CD4-positive, CD25-positive, alpha-beta regulatory T cell (primary cell): ENCODE data around the gene USP6. TPM values are rescaled to one million over a fixed set of nuclear protein-coding genes. Genes with fewer than 3 reads are reported as not detected.
"Not testable (repeated sequence)": the region's sequence is repeated elsewhere in the genome, so short reads cannot be mapped to it uniquely, and the experiment has no call there.

Experiments used
- ATAC-seq, 2 donors: fragments of 150-1000 bp; cut with Tn5 transposase; one replicate each; pipeline ENCODE4 v1.10.0; 2021; ENCODE audit warnings: low read depth in 2 of 2, moderate number of reproducible peaks in 2 of 2, moderate library complexity in 1 of 2
- DNase-seq, 3 donors: peaks; one replicate each; pipeline versions ENCODE4 v3.0.0 to v3.0.0-alpha.2; 2012 to 2022; ENCODE audit warnings: mixed read lengths in 1 of 3
- H3K27ac ChIP-seq: one replicate; pipeline ENCODE4 v1.7.0; 2013; ENCODE audit warnings: mild to moderate bottlenecking, low read length; ENCODE audit not compliant: insufficient read depth, poor library complexity, severe bottlenecking
- H3K27me3 ChIP-seq: one replicate; pipeline ENCODE4 v1.7.0; 2013; ENCODE audit warnings: low read length; ENCODE audit not compliant: control insufficient read depth, insufficient read depth
- H3K36me3 ChIP-seq: one replicate; pipeline ENCODE4 v1.7.0; 2013; ENCODE audit warnings: mild to moderate bottlenecking, low read length, moderate library complexity; ENCODE audit not compliant: control insufficient read depth, insufficient read depth
- H3K4me1 ChIP-seq: 2 replicates; pipeline ENCODE4 v1.7.0; 2013; ENCODE audit warnings: mild to moderate bottlenecking, low read length; ENCODE audit not compliant: insufficient read depth, control insufficient read depth, poor library complexity, severe bottlenecking
- H3K4me3 ChIP-seq: one replicate; pipeline ENCODE4 v1.7.0; 2013; ENCODE audit warnings: low read depth, mild to moderate bottlenecking, low read length, moderate library complexity
- H3K9me3 ChIP-seq, 2 experiments: 1 replicate in 1 of 2; 2 replicates in 1 of 2; pipeline ENCODE4 v1.7.0; 2013; ENCODE audit warnings: low read length in 2 of 2, mild to moderate bottlenecking in 1 of 2, moderate library complexity in 1 of 2; ENCODE audit not compliant: control insufficient read depth in 2 of 2
- H3K27ac Mint-ChIP-seq, 3 donors: one replicate each; pipeline ENCODE4 v1.8.0; 2020 to 2022; ENCODE audit warnings: mild to moderate bottlenecking in 3 of 3, mixed read lengths in 3 of 3, moderate library complexity in 2 of 3
- H3K27me3 Mint-ChIP-seq: one replicate; pipeline ENCODE4 v1.8.0; 2022; ENCODE audit warnings: mild to moderate bottlenecking, mixed read lengths
- H3K36me3 Mint-ChIP-seq: one replicate; pipeline ENCODE4 v1.8.0; 2020; ENCODE audit warnings: mixed read lengths
- H3K4me1 Mint-ChIP-seq, 4 donors: one replicate each; pipeline ENCODE4 v1.8.0; 2020 to 2022; ENCODE audit warnings: mixed read lengths in 4 of 4, mild to moderate bottlenecking in 1 of 4
- H3K4me3 Mint-ChIP-seq, 4 donors: one replicate each; pipeline ENCODE4 v1.8.0; 2020 to 2022; ENCODE audit warnings: mild to moderate bottlenecking in 4 of 4, mixed read lengths in 4 of 4, moderate library complexity in 3 of 4
- H3K9me3 Mint-ChIP-seq, 7 donors: one replicate each; pipeline ENCODE4 v1.8.0; 2020 to 2022; ENCODE audit warnings: mixed read lengths in 7 of 7, mild to moderate bottlenecking in 3 of 7, moderate library complexity in 2 of 7
- polyA plus RNA-seq, 4 donors: library from polyadenylated mRNA; unstranded; fragments of 300-500 nt; fragmentation: Illumina TruSeq; gene quantifications; one replicate each; pipeline ENCODE4 v1.2.3, GENCODE V29; 2021
- total RNA-seq: library from RNA; stranded (reverse); gene quantifications from one replicate; pipeline ENCODE4 v1.2.3, GENCODE V29; 2022

Gene USP6
- total and polyA plus RNA-seq, 5 donors from 2014 or later = 0.02 to 0.10 (median 0.06) TPM; not detected in 2

GRCh38 chr17:5111402-5112204 is 4.2 kb upstream of the USP6 start, which contains the start of gene ZNF232:
TSS of gene ZNF232 (minus strand) at chr17:5111878. CDS start at chr17:5111822, 56 bp downstream.
- ATAC-seq = peak; percentile 92
- Histone ChIP-seq H3K36me3 (peaks cover 16% of the 10 kb centered on the region), H3K27me3 (peaks cover 4% of the 10 kb centered on the region), H3K4me3 (peak within 1 kb of the TSS; percentile 89), H3K4me1 (peaks cover 21% of the 10 kb centered on the region), H3K27ac (peak within 1 kb of the TSS; percentile 57), H3K9me3 (no peaks in the 10 kb centered on the region)
- Mint-ChIP-seq H3K27me3 (peaks cover 14% of the 10 kb centered on the region), H3K27ac (peak within 1 kb of the TSS; percentile 70 to 92 (median 85)), H3K36me3 (peaks cover 31% of the 10 kb centered on the region), H3K9me3 (no peaks in the 10 kb centered on the region), H3K4me1 (peaks cover 16 to 52% (median 35%) of the 10 kb centered on the region in 4 donors), H3K4me3 (peak within 1 kb of the TSS; percentile 87 to 93 (median 91))
- peak; percentile 85 to 93 (median 88) for DNase-seq

DNA sequence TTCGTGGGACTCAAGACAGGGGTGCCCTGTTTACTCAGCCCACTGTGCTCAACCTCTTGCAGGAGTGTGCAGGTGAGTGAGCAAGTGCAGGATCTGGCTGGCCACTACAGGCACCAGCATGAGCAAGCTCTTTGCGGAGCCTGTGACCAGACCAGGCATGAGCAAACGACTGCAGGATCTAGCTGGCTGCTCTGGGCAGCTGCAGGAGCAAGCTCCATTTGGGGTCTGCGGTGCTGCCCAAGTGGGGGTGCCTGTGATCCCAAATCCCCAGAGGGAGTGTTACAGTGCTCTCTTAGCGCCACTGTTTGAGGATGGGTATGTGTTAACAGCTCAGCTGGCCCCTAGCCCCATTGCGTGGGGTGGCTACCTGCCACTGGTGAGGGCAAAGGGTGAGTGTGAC is 2.4 kb downstream of the USP6 start:
- peaks cover 12% of the 10 kb centered on the region for H3K36me3 Mint-ChIP-seq
- H3K27ac Mint-ChIP-seq = no peak overlapping the region
- DNase-seq (no peak), ATAC-seq (no peak)
- Histone ChIP-seq H3K4me1 (peaks cover 5% of the 10 kb centered on the region), H3K27me3 (peaks cover 13% of the 10 kb centered on the region), H3K4me3 (no peak overlapping the region), H3K36me3 (no peaks in the 10 kb centered on the region), H3K27ac (no peak overlapping the region), H3K9me3 (no peaks in the 10 kb centered on the region)
- H3K4me1 Mint-ChIP-seq = peaks cover 0 to 15% (median 7%) of the 10 kb centered on the region in 4 donors
- peak overlapping the region in 1 of 4 donors; percentile 28 for H3K4me3 Mint-ChIP-seq
- H3K27me3 Mint-ChIP-seq = peaks cover 47% of the 10 kb centered on the region
- peaks cover 0 to 2% (median 0%) of the 10 kb centered on the region in 7 donors for H3K9me3 Mint-ChIP-seq

DNA sequence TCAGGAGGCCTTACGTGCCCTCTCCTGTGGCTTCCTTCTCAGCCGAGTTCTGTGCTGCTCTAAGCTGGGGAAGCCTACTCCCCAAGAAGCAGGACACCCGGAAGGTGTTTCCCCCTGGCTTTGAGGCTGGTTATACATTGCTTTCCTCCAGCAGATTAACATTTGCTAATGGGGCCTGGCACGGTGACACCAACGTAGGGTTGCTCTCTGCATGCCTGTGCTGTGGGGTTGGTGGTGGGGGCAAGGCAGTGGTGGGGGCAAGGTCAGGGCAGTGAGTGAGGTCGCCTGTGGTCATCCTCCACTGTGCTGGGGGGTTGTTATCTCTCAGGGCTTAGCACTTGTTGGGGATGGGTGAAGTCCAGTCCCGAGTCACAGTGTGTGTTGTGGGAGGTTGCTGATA is 4.2 kb downstream of the USP6 start:
- DNase-seq (no peak), ATAC-seq (no peak)
- Histone ChIP-seq H3K27ac (no peak overlapping the region), H3K4me3 (no peak overlapping the region), H3K27me3 (peaks cover 13% of the 10 kb centered on the region), H3K36me3 (no peaks in the 10 kb centered on the region), H3K9me3 (no peaks in the 10 kb centered on the region), H3K4me1 (peaks cover 5% of the 10 kb centered on the region)
- no peak overlapping the region for H3K4me3 Mint-ChIP-seq
- H3K27ac Mint-ChIP-seq = no peak overlapping the region
- peaks cover 0 to 2% (median 0%) of the 10 kb centered on the region in 7 donors for H3K9me3 Mint-ChIP-seq
- no peaks in the 10 kb centered on the region for H3K36me3 Mint-ChIP-seq
- peaks cover 0 to 12% (median 0%) of the 10 kb centered on the region in 4 donors for H3K4me1 Mint-ChIP-seq
- H3K27me3 Mint-ChIP-seq = peaks cover 49% of the 10 kb centered on the region

- not testable (repeated sequence) for H3K9me3 Mint-ChIP-seq, H3K27ac Mint-ChIP-seq, H3K4me3 ChIP-seq, H3K27ac ChIP-seq, H3K9me3 ChIP-seq, H3K4me1 ChIP-seq, H3K4me3 Mint-ChIP-seq, ATAC-seq, DNase-seq, H3K36me3 Mint-ChIP-seq, H3K36me3 ChIP-seq
- peaks cover 0 to 12% (median 0%) of the 10 kb centered on the region in 4 donors for H3K4me1 Mint-ChIP-seq
- peaks cover 49% of the 10 kb centered on the region for H3K27me3 Mint-ChIP-seq
- peaks cover 11% of the 10 kb centered on the region for H3K27me3 ChIP-seq
These were observed 4.8 kb downstream of the USP6 start for GRCh38 chr17:5120436-5121185.

- Histone ChIP-seq H3K4me3 (no peak overlapping the region), H3K27ac (no peak overlapping the region), H3K27me3 (peaks cover 11% of the 10 kb centered on the region), H3K9me3 (no peaks in the 10 kb centered on the region), H3K36me3 (no peaks in the 10 kb centered on the region), H3K4me1 (peaks cover 5% of the 10 kb centered on the region)
- no peak for ATAC-seq
- Mint-ChIP-seq H3K4me3 (no peak overlapping the region), H3K27ac (no peak overlapping the region), H3K27me3 (peaks cover 48% of the 10 kb centered on the region), H3K36me3 (no peaks in the 10 kb centered on the region), H3K9me3 (peaks cover 0 to 2% (median 0%) of the 10 kb centered on the region in 7 donors), H3K4me1 (peaks cover 0 to 11% (median 0%) of the 10 kb centered on the region in 4 donors)
- no peak for DNase-seq
These were observed 5.5 kb downstream of the USP6 start for GRCh38 chr17:5121186-5121841.

DNA sequence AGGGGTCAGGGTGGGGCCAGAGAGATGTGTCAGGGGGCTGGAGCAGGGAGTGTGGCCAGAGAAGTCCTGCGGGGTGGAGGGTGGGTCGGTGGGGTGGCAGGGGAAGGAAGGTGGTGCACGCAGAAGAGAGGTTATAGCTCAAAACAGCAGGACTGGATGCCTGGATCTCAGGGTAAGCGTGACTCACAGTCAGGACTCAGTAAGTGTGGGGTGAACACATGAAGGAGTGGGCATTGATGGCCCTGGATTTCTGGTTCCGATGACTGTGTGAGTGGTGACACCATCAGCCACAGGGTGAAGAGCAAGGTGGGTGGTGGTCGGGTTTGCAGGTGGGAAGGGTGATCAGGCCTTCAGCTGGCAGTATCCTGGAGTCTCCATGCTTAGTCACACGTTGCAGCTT is 6.2 kb downstream of the USP6 start:
- H3K36me3 ChIP-seq, DNase-seq, H3K4me3 ChIP-seq, H3K4me1 ChIP-seq, H3K27me3 ChIP-seq, ATAC-seq, H3K27ac ChIP-seq, H3K27ac Mint-ChIP-seq, H3K36me3 Mint-ChIP-seq, H3K4me1 Mint-ChIP-seq, H3K9me3 Mint-ChIP-seq, H3K9me3 ChIP-seq: not testable (repeated sequence)
- Mint-ChIP-seq H3K27me3 (peaks cover 40% of the 10 kb centered on the region), H3K4me3 (peak overlapping the region in 2 of 4 donors; percentile 21 to 39)

DNA sequence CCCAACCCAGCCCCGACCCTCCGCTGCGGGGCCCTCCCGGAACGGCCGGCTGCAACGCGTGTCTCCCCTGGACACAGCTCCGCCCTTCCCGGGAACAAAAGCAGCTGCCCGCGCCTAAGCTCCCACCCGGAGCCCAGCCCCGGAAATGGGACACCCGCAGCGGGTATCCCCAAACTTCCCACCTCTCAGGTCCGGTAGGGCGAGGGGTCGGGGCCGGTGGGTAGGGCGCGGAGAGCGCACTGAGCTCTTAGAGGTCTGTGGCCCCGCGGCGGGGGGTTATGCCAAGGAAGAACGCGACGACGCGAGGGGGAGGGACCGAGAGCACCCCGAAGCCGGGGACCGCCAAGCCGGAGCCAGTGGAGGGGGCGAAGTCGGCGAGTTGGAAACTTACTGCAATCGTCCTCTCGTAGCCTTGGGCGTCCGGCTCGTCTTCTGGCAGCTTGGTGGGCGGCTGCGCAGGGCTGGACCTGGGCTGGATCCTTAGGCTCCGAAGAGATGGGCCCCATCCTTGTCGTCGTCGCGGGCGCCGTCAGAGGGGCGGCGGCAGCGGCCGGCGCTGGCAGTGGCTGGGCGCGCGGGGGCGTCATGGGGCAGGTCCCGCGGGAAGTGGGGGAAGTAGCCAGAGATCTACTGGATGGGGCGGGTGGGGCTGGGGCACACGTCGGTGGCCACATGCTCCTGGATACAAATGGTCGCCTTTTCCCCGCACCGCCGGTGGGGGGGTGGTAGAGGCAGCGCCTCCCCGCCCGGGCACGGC is 6.9 kb downstream of the USP6 start:
- no peaks in the 10 kb centered on the region for H3K36me3 ChIP-seq
- H3K4me1 Mint-ChIP-seq = peaks cover 0 to 9% (median 0%) of the 10 kb centered on the region in 4 donors
- H3K27me3 ChIP-seq = peaks cover 5% of the 10 kb centered on the region
- H3K27ac Mint-ChIP-seq = no peak overlapping the region
- DNase-seq (no peak), ATAC-seq (no peak)
- H3K27ac ChIP-seq = no peak overlapping the region
- peaks cover 0 to 2% (median 0%) of the 10 kb centered on the region in 7 donors for H3K9me3 Mint-ChIP-seq
- H3K27me3 Mint-ChIP-seq = peaks cover 37% of the 10 kb centered on the region
- no peaks in the 10 kb centered on the region for H3K36me3 Mint-ChIP-seq
- H3K9me3 ChIP-seq = no peaks in the 10 kb centered on the region
- H3K4me1 ChIP-seq = peaks cover 5% of the 10 kb centered on the region
- H3K4me3 ChIP-seq = no peak overlapping the region
- H3K4me3 Mint-ChIP-seq = no peak overlapping the region
